Hepatocyte (in vitro differentiated cells): ENCODE results near the gene C4BPA. TPM values are rescaled to one million over a fixed set of nuclear protein-coding genes. Genes with fewer than 3 reads are reported as not detected.

ENCODE experiments used
- DNase-seq: peaks from one replicate; pipeline ENCODE4 v3.0.0-alpha.2; 2016; ENCODE audit warnings: low spot score
- H2AFZ ChIP-seq: fragments of 200-600 bp; sonication (generic); 2 replicates; pipeline ENCODE4 v1.6.0; 2016; ENCODE audit warnings: antibody characterized with exemption, mild to moderate bottlenecking
- H3K27ac ChIP-seq: fragments of 200-600 bp; sonication (generic); 2 replicates; pipeline ENCODE4 v1.5.1; 2016; ENCODE audit warnings: mild to moderate bottlenecking
- H3K27me3 ChIP-seq: fragments of 200-600 bp; sonication (generic); 2 replicates; pipeline ENCODE4 v1.6.1; 2016
- H3K36me3 ChIP-seq: fragments of 200-600 bp; sonication (generic); replicated peaks from 2 replicates; pipeline ENCODE4 v1.5.1; 2016; ENCODE audit warnings: low read depth; ENCODE audit not compliant: insufficient read depth
- H3K4me1 ChIP-seq: fragments of 200-600 bp; sonication (generic); 2 replicates; pipeline ENCODE4 v1.5.1; 2016; ENCODE audit warnings: mild to moderate bottlenecking, moderate library complexity; ENCODE audit not compliant: insufficient read depth
- H3K4me2 ChIP-seq: fragments of 200-600 bp; sonication (generic); 2 replicates; pipeline ENCODE4 v1.6.0; 2016
- H3K4me3 ChIP-seq: fragments of 200-600 bp; sonication (generic); 2 replicates; pipeline ENCODE4 v1.5.1; 2016; ENCODE audit warnings: mild to moderate bottlenecking
- H3K79me2 ChIP-seq: fragments of 200-600 bp; sonication (generic); 2 replicates; pipeline ENCODE4 v1.6.0; 2017; ENCODE audit warnings: mild to moderate bottlenecking
- H3K9me2 ChIP-seq: fragments of 200-600 bp; sonication (generic); replicated peaks from 2 replicates; pipeline ENCODE4 v1.6.0; 2017; ENCODE audit warnings: mild to moderate bottlenecking; ENCODE audit not compliant: insufficient read depth
- H3K9me3 ChIP-seq: fragments of 200-600 bp; sonication (generic); 2 replicates; pipeline ENCODE4 v1.5.1; 2016; ENCODE audit warnings: low read depth, mild to moderate bottlenecking
- H4K20me1 ChIP-seq: fragments of 200-600 bp; sonication (generic); 2 replicates; pipeline ENCODE4 v1.6.0; 2016; ENCODE audit warnings: mild to moderate bottlenecking; ENCODE audit not compliant: insufficient read depth, poor library complexity, severe bottlenecking
- CTCF ChIP-seq: fragments of 200-600 bp; sonication (generic); IDR thresholded peaks from 2 replicates; pipeline ENCODE4 v1.5.1; 2016; ENCODE audit warnings: antibody characterized with exemption, mild to moderate bottlenecking; ENCODE audit not compliant: poor library complexity
- EZH2 ChIP-seq: fragments of 200-600 bp; sonication (generic); IDR thresholded peaks from 2 replicates; pipeline ENCODE4 v1.6.1; 2016; ENCODE audit warnings: antibody characterized with exemption, mild to moderate bottlenecking, borderline replicate concordance
- EZH2phosphoT487 ChIP-seq: fragments of 200-600 bp; sonication (generic); IDR thresholded peaks from one replicate; pipeline ENCODE4 v1.6.1; 2018; ENCODE audit warnings: antibody characterized with exemption, mild to moderate bottlenecking, low read depth, moderate library complexity; ENCODE audit not compliant: unreplicated experiment, severe bottlenecking
- WGBS: methylation state at CpG from one replicate; pipeline ENCODE4 v1.1.6; 2016; ENCODE audit warnings: low lambda C conversion rate; ENCODE audit errors: missing lambda C conversion rate; 5-methylcytosine and 5-hydroxymethylcytosine counted together
- polyA plus RNA-seq: library from polyadenylated mRNA; unstranded; fragments of >200 nt; fragmentation: Nextera tagmentation; extraction: Ambion mirVana; gene quantifications from 2 replicates; pipeline ENCODE4 v1.2.1, GENCODE V29; 2016
- total RNA-seq: library from RNA; depleted of rRNA; stranded (reverse); fragments of >200 nt; gene quantifications from 2 replicates; pipeline ENCODE4 v1.2.3, GENCODE V29; 2014

The C4BPA gene
- total and polyA plus RNA-seq, 2 experiments from 2014 or later: 12.4 to 17.2 TPM

GRCh38 chr1:207109004-207109403 is 5.0 kb downstream of the C4BPA start:
- DNase-seq: peak; percentile 41
- H3K27me3 ChIP-seq: no peaks in the 10 kb centered on the region
- no peak overlapping the region for H3K4me3 ChIP-seq
- TF ChIP-seq EZH2 (no peak), CTCF (no peak), EZH2phosphoT487 (no peak)
- H3K9me3 ChIP-seq: no peaks in the 10 kb centered on the region
- no peak overlapping the region for H3K27ac ChIP-seq
- H3K79me2 ChIP-seq: no peaks in the 10 kb centered on the region
- H3K4me1 ChIP-seq: no peaks in the 10 kb centered on the region
- H3K4me2 ChIP-seq: no peak overlapping the region
- H2AFZ ChIP-seq: no peak overlapping the region
- no peaks in the 10 kb centered on the region for H3K36me3 ChIP-seq
- H3K9me2 ChIP-seq: no peaks in the 10 kb centered on the region
- WGBS: 98% methylated on average over 3 of the region's 3 CpGs
- no peaks in the 10 kb centered on the region for H4K20me1 ChIP-seq

- no peak overlapping the region for H3K4me3 ChIP-seq
- H3K79me2 ChIP-seq: no peaks in the 10 kb centered on the region
- no peaks in the 10 kb centered on the region for H3K27me3 ChIP-seq
- no peak overlapping the region for H3K4me2 ChIP-seq
- DNase-seq: no peak
- H3K9me2 ChIP-seq: no peaks in the 10 kb centered on the region
- no peak overlapping the region for H3K27ac ChIP-seq
- no peaks in the 10 kb centered on the region for H4K20me1 ChIP-seq
- H3K9me3 ChIP-seq: no peaks in the 10 kb centered on the region
- no peak overlapping the region for H2AFZ ChIP-seq
- TF ChIP-seq EZH2 (no peak), EZH2phosphoT487 (no peak), CTCF (no peak)
- no peaks in the 10 kb centered on the region for H3K4me1 ChIP-seq
- 86% methylated on average over 2 of the region's 2 CpGs for WGBS
- H3K36me3 ChIP-seq: no peaks in the 10 kb centered on the region
These were observed 8.7 kb downstream of the C4BPA start for GRCh38 chr1:207112616-207113296.

GRCh38 chr1:207115269-207115668 is 11.2 kb downstream of the C4BPA start:
- H3K4me1 ChIP-seq: no peaks in the 10 kb centered on the region
- H3K27ac ChIP-seq: no peak overlapping the region
- H3K27me3 ChIP-seq: no peaks in the 10 kb centered on the region
- no peak overlapping the region for H3K4me3 ChIP-seq
- no peak for TF ChIP-seq CTCF
- no peak for TF ChIP-seq EZH2
- no peak for TF ChIP-seq EZH2phosphoT487
- no peaks in the 10 kb centered on the region for H3K79me2 ChIP-seq
- H3K9me3 ChIP-seq: no peaks in the 10 kb centered on the region
- no peaks in the 10 kb centered on the region for H3K9me2 ChIP-seq
- no peak overlapping the region for H3K4me2 ChIP-seq
- no peak for DNase-seq
- no peaks in the 10 kb centered on the region for H4K20me1 ChIP-seq
- WGBS: 81% methylated on average over 5 of the region's 5 CpGs
- no peaks in the 10 kb centered on the region for H3K36me3 ChIP-seq
- no peak overlapping the region for H2AFZ ChIP-seq
